ENCODE data around the gene ADAMTS2. TPM values are rescaled to one million over a fixed set of nuclear protein-coding genes. Genes with fewer than 3 reads are reported as not detected.

Gene ADAMTS2
- total RNA-seq, 1 donor from 2014 or later = 29.7 TPM

DNA sequence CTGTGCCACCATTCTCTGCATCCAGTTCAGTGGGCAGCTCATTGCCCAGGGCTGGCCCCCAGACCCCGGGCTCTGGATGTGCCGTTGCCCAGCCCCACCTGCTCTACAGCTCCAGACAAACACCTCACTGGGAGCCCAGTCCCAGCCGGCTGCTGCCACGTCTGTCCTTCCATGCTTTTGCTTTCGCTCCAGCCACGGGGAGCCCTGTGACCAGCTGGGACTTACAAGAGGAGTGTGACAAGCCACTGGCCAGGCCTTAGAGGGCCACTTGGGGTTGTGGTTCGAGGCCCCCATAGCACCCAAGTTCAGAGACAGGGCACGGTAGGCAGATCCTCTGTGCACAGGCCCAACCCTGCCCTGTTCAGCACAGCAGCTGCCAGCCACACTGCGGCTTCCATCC is 142.0 kb downstream of the ADAMTS2 start:
- Histone ChIP-seq H3K27me3 (ENCODE audit: control insufficient read depth in 3 of 3, insufficient read depth in 3 of 3, low read length in 3 of 3) (peaks cover 0 to 4% (median 0%) of the 10 kb centered on the region in 3 donors), H3K4me3 (ENCODE audit: low read length in 3 of 3) (no peak overlapping the region), H3K36me3 (ENCODE audit: control insufficient read depth in 3 of 3, insufficient read depth in 3 of 3, low read length in 3 of 3) (no peaks in the 10 kb centered on the region), H3K9ac (ENCODE audit: low read depth in 1 of 3, low read length in 3 of 3) (no peak overlapping the region), H3K4me1 (ENCODE audit: control insufficient read depth in 3 of 3, insufficient read depth in 3 of 3, low read length in 3 of 3) (no peaks in the 10 kb centered on the region), H3K27ac (ENCODE audit: low read depth, low read length) (no peak overlapping the region), H3K9me3 (ENCODE audit: control insufficient read depth in 3 of 3, low read length in 3 of 3) (no peaks in the 10 kb centered on the region)

GRCh38 chr5:179201986-179202385 is 143.3 kb downstream of the ADAMTS2 start:
- H3K9me3 ChIP-seq (ENCODE audit: control insufficient read depth in 3 of 3, low read length in 3 of 3) = no peaks in the 10 kb centered on the region
- H3K9ac ChIP-seq (ENCODE audit: low read depth in 1 of 3, low read length in 3 of 3) = no peak overlapping the region
- H3K4me1 ChIP-seq (ENCODE audit: control insufficient read depth in 3 of 3, insufficient read depth in 3 of 3, low read length in 3 of 3) = no peaks in the 10 kb centered on the region
- H3K36me3 ChIP-seq (ENCODE audit: control insufficient read depth in 3 of 3, insufficient read depth in 3 of 3, low read length in 3 of 3) = no peaks in the 10 kb centered on the region
- H3K27ac ChIP-seq (ENCODE audit: low read depth, low read length) = no peak overlapping the region
- H3K27me3 ChIP-seq (ENCODE audit: control insufficient read depth in 3 of 3, insufficient read depth in 3 of 3, low read length in 3 of 3) = peaks cover 0 to 4% (median 0%) of the 10 kb centered on the region in 3 donors
- no peak overlapping the region for H3K4me3 ChIP-seq (ENCODE audit: low read length in 3 of 3)

- no peak overlapping the region for H3K4me3 ChIP-seq (ENCODE audit: low read length in 3 of 3)
- H3K27ac ChIP-seq (ENCODE audit: low read depth, low read length) = no peak overlapping the region
- no peaks in the 10 kb centered on the region for H3K9me3 ChIP-seq (ENCODE audit: control insufficient read depth in 3 of 3, low read length in 3 of 3)
- H3K36me3 ChIP-seq (ENCODE audit: control insufficient read depth in 3 of 3, insufficient read depth in 3 of 3, low read length in 3 of 3) = no peaks in the 10 kb centered on the region
- H3K9ac ChIP-seq (ENCODE audit: low read depth in 1 of 3, low read length in 3 of 3) = no peak overlapping the region
- H3K4me1 ChIP-seq (ENCODE audit: control insufficient read depth in 3 of 3, insufficient read depth in 3 of 3, low read length in 3 of 3) = no peaks in the 10 kb centered on the region
- H3K27me3 ChIP-seq (ENCODE audit: control insufficient read depth in 3 of 3, insufficient read depth in 3 of 3, low read length in 3 of 3) = peaks cover 0 to 18% (median 4%) of the 10 kb centered on the region in 3 donors
Observed at GRCh38 chr5:179199246-179199645, 146.0 kb downstream of the ADAMTS2 start.

GRCh38 chr5:179198825-179199224 is 146.4 kb downstream of the ADAMTS2 start:
- Histone ChIP-seq H3K9ac (ENCODE audit: low read depth in 1 of 3, low read length in 3 of 3) (no peak overlapping the region), H3K36me3 (ENCODE audit: control insufficient read depth in 3 of 3, insufficient read depth in 3 of 3, low read length in 3 of 3) (no peaks in the 10 kb centered on the region), H3K4me3 (ENCODE audit: low read length in 3 of 3) (no peak overlapping the region), H3K27ac (ENCODE audit: low read depth, low read length) (no peak overlapping the region), H3K4me1 (ENCODE audit: control insufficient read depth in 3 of 3, insufficient read depth in 3 of 3, low read length in 3 of 3) (no peaks in the 10 kb centered on the region), H3K27me3 (ENCODE audit: control insufficient read depth in 3 of 3, insufficient read depth in 3 of 3, low read length in 3 of 3) (peaks cover 0 to 22% (median 4%) of the 10 kb centered on the region in 3 donors), H3K9me3 (ENCODE audit: control insufficient read depth in 3 of 3, low read length in 3 of 3) (no peaks in the 10 kb centered on the region)

GRCh38 chr5:179196405-179197079 is 148.7 kb downstream of the ADAMTS2 start:
- Histone ChIP-seq H3K9ac (ENCODE audit: low read depth in 1 of 3, low read length in 3 of 3) (no peak overlapping the region), H3K36me3 (ENCODE audit: control insufficient read depth in 3 of 3, insufficient read depth in 3 of 3, low read length in 3 of 3) (no peaks in the 10 kb centered on the region), H3K4me1 (ENCODE audit: control insufficient read depth in 3 of 3, insufficient read depth in 3 of 3, low read length in 3 of 3) (peaks cover 5 to 13% (median 9%) of the 10 kb centered on the region in 3 donors), H3K9me3 (ENCODE audit: control insufficient read depth in 3 of 3, low read length in 3 of 3) (no peaks in the 10 kb centered on the region), H3K4me3 (ENCODE audit: low read length in 3 of 3) (no peak overlapping the region), H3K27me3 (ENCODE audit: control insufficient read depth in 3 of 3, insufficient read depth in 3 of 3, low read length in 3 of 3) (peaks cover 0 to 31% (median 9%) of the 10 kb centered on the region in 3 donors), H3K27ac (ENCODE audit: low read depth, low read length) (no peak overlapping the region)

DNA sequence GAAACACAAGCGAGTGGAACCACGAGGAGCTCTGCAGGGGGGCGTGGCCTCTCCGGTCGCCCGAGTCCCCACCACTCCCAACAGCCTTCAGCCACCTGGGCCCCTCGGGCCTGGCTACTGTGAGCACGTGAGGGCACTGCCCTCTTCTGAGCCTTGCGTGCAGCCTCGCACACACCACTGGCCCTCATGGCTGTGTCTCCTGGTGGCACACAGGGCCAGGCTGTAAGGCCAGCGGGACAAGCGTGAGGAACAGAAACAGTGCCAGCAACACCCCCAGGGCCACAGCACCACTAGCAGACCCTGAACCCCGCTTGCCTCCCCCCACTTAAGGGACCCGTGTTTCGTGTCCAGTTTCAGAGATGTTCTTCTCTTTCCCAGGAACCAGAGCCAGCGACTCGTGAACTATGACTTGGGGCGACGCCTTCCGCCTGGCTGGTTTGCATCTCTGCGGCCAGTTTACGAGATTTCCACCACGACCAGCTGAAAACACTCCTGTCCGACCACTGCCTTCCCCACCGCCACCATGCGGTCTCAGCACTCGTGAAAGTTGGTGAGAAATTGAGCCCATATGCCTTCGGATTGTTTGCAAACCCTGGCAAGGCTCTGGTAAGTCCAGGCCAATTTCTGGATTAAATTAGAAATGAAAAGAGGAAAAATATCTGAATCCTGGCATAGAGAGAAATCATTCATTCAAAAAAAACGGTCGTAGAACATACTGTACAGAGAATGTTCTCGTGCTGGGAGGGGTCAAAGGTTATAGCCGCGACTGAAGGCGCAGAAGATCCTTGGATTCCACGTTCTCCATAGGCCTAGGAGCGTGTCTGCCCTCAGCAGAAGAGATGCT is 149.5 kb downstream of the ADAMTS2 start:
- no peak overlapping the region for H3K27ac ChIP-seq (ENCODE audit: low read depth, low read length)
- no peaks in the 10 kb centered on the region for H3K36me3 ChIP-seq (ENCODE audit: control insufficient read depth in 3 of 3, insufficient read depth in 3 of 3, low read length in 3 of 3)
- no peak overlapping the region for H3K4me3 ChIP-seq (ENCODE audit: low read length in 3 of 3)
- H3K27me3 ChIP-seq (ENCODE audit: control insufficient read depth in 3 of 3, insufficient read depth in 3 of 3, low read length in 3 of 3) = peaks cover 6 to 31% (median 12%) of the 10 kb centered on the region in 3 donors
- no peak overlapping the region for H3K9ac ChIP-seq (ENCODE audit: low read depth in 1 of 3, low read length in 3 of 3)
- peaks cover 5 to 13% (median 9%) of the 10 kb centered on the region in 3 donors for H3K4me1 ChIP-seq (ENCODE audit: control insufficient read depth in 3 of 3, insufficient read depth in 3 of 3, low read length in 3 of 3)
- H3K9me3 ChIP-seq (ENCODE audit: control insufficient read depth in 3 of 3, low read length in 3 of 3) = no peaks in the 10 kb centered on the region

DNA sequence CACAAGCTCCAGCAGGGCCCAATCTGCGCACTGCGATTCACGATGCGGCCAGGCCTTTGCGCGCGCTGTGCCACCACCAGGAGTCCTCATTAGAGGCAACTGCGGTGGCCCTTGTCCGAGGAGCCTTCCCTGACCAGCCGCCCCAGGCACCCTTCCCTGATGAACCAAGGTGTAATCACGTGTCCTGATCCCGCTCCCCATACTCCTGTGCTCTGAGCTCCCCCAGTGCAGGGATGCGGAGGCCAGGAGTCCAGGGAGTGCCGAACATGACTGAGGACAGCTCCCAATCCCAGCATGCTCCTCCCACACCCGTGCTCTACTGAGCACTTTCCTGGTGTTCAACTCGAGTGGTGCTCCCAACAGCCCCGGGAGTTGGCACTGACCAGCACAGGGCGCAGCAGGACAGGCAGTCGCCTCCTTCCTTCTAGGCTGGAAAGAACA is 150.3 kb downstream of the ADAMTS2 start:
- H3K27me3 ChIP-seq (ENCODE audit: control insufficient read depth in 3 of 3, insufficient read depth in 3 of 3, low read length in 3 of 3) = peaks cover 6 to 37% (median 13%) of the 10 kb centered on the region in 3 donors

DNA sequence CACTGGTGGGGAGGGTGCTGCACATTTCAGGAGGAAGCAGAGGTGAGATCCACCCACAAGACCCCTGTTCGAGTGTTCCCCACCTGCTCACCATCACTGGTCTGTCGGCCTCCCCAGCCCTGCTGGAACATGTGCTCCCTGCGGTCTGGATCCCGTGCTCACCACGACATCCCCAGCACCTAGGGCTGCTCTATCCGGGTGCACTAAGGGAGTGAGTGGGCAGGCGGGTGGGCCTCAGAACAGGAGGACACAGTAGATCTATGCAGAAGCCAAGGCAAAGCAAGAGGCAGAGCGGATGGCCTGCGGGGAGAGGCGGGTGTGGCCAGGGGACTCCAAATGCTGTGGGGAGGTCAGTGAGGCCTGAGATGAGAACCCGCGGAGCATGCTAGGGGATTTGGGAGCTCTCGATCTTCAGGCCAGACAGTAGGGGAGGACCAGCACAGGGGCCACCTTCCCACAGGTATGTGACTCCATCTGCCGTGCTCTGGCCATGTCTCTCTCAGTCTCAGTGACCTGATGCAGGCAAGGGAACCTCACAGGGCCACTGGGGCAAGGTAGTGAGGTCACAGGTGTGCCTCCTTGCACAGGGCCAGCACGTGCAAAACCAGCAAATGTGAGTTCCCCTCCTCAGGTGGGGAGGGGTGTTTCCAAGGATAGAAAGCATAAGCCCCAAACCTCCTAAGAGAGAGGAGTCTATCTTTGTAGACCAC is 150.9 kb downstream of the ADAMTS2 start:
- Histone ChIP-seq H3K4me1 (ENCODE audit: control insufficient read depth in 3 of 3, insufficient read depth in 3 of 3, low read length in 3 of 3) (peaks cover 5 to 13% (median 9%) of the 10 kb centered on the region in 3 donors), H3K9me3 (ENCODE audit: control insufficient read depth in 3 of 3, low read length in 3 of 3) (no peaks in the 10 kb centered on the region), H3K4me3 (ENCODE audit: low read length in 3 of 3) (no peak overlapping the region), H3K27me3 (ENCODE audit: control insufficient read depth in 3 of 3, insufficient read depth in 3 of 3, low read length in 3 of 3) (peaks cover 6 to 37% (median 13%) of the 10 kb centered on the region in 3 donors), H3K9ac (ENCODE audit: low read depth in 1 of 3, low read length in 3 of 3) (no peak overlapping the region), H3K36me3 (ENCODE audit: control insufficient read depth in 3 of 3, insufficient read depth in 3 of 3, low read length in 3 of 3) (no peaks in the 10 kb centered on the region), H3K27ac (ENCODE audit: low read depth, low read length) (no peak overlapping the region)

More for the DNA sequence above, 150.3 kb downstream of the ADAMTS2 start:
- Histone ChIP-seq H3K36me3 (ENCODE audit: control insufficient read depth in 3 of 3, insufficient read depth in 3 of 3, low read length in 3 of 3) (no peaks in the 10 kb centered on the region), H3K4me3 (ENCODE audit: low read length in 3 of 3) (no peak overlapping the region), H3K27ac (ENCODE audit: low read depth, low read length) (no peak overlapping the region), H3K4me1 (ENCODE audit: control insufficient read depth in 3 of 3, insufficient read depth in 3 of 3, low read length in 3 of 3) (peaks cover 5 to 13% (median 9%) of the 10 kb centered on the region in 3 donors), H3K9me3 (ENCODE audit: control insufficient read depth in 3 of 3, low read length in 3 of 3) (no peaks in the 10 kb centered on the region), H3K9ac (ENCODE audit: low read depth in 1 of 3, low read length in 3 of 3) (no peak overlapping the region)

GRCh38 chr5:179193746-179194145 is 151.5 kb downstream of the ADAMTS2 start:
- peaks cover 5 to 13% (median 9%) of the 10 kb centered on the region in 3 donors for H3K4me1 ChIP-seq (ENCODE audit: control insufficient read depth in 3 of 3, insufficient read depth in 3 of 3, low read length in 3 of 3)
- H3K27me3 ChIP-seq (ENCODE audit: control insufficient read depth in 3 of 3, insufficient read depth in 3 of 3, low read length in 3 of 3) = peaks cover 6 to 38% (median 13%) of the 10 kb centered on the region in 3 donors
- no peak overlapping the region for H3K27ac ChIP-seq (ENCODE audit: low read depth, low read length)

More at GRCh38 chr5:179193746-179194145, 151.5 kb downstream of the ADAMTS2 start:
- no peaks in the 10 kb centered on the region for H3K9me3 ChIP-seq (ENCODE audit: control insufficient read depth in 3 of 3, low read length in 3 of 3)
- H3K4me3 ChIP-seq (ENCODE audit: low read length in 3 of 3) = no peak overlapping the region
- H3K36me3 ChIP-seq (ENCODE audit: control insufficient read depth in 3 of 3, insufficient read depth in 3 of 3, low read length in 3 of 3) = no peaks in the 10 kb centered on the region
- no peak overlapping the region for H3K9ac ChIP-seq (ENCODE audit: low read depth in 1 of 3, low read length in 3 of 3)

Data from skeletal muscle tissue (tissue), 4 donors.